GM12878 (cell line): Measurements from ENCODE around the gene MAML3. TPM values are rescaled to one million over a fixed set of nuclear protein-coding genes. Genes with fewer than 3 reads are reported as not detected.

Source experiments
- ATAC-seq: fragments of 200-7000 bp; cut with Tn5 transposase; 3 replicates; pipeline ENCODE4 v1.9.1; 2020; ENCODE audit warnings: mild to moderate bottlenecking, moderate library complexity
- BruUV-seq: library from RNA; stranded (reverse); fragments of 400-500 nt; replicated peaks from 2 replicates; lab custom pipeline; 2021; lab: Mats Ljungman, UMichigan
- CTCF ChIA-PET: fragments of 300-600 bp; sonication (Branson Sonifier 250); formaldehyde crosslinking; extraction: SDS; loops from one replicate; lab custom pipeline; 2021; ENCODE audit warnings: inconsistent platforms; lab: Yijun Ruan, JAX
- POLR2A ChIA-PET: fragments of 350-600 bp; formaldehyde crosslinking; extraction: SDS; loops from one replicate; lab custom pipeline; 2021; ENCODE audit warnings: inconsistent platforms; lab: Charles Lee
- RAD21 ChIA-PET: fragments of 300-600 bp; sonication (Branson Sonifier 250); formaldehyde crosslinking; loops from one replicate; lab custom pipeline; 2023; ENCODE audit warnings: antibody characterized with exemption; ENCODE audit not compliant: unreplicated experiment; lab: Charles Lee
- SMC1A ChIA-PET: fragments of 300-600 bp; sonication (Branson Sonifier 250); formaldehyde crosslinking; loops from one replicate; lab custom pipeline; 2023; ENCODE audit not compliant: unreplicated experiment, uncharacterized antibody; lab: Charles Lee
- DNase-seq: peaks from one replicate; pipeline ENCODE4 v3.0.0-alpha.2; 2011; ENCODE audit warnings: low read depth, low spot score
- FAIRE-seq: peaks from 3 replicates; lab custom pipeline; 2011; peaks lifted over from hg19 to GRCh38; lab: Jason Lieb, UNC
- H2AFZ ChIP-seq: 2 replicates; pipeline ENCODE4 v1.6.0; 2011; ENCODE audit warnings: low read depth, low read length, control low read depth; ENCODE audit not compliant: control insufficient read depth
- H3K27ac ChIP-seq: 2 replicates; pipeline ENCODE4 v1.5.1; 2011; ENCODE audit warnings: control low read depth; ENCODE audit not compliant: control insufficient read depth, insufficient read depth
- H3K27me3 ChIP-seq, 2 experiments: replicated peaks in 1 of 2; 2 replicates each; pipeline versions ENCODE4 v1.6.0 to v1.6.1; 2011; ENCODE audit warnings: low read length in 1 of 2; ENCODE audit not compliant: control insufficient read depth in 2 of 2, insufficient read depth in 2 of 2
- H3K36me3 ChIP-seq, 2 experiments: 2 replicates each; pipeline ENCODE4 v1.5.1; 2011; ENCODE audit warnings: low read length in 1 of 2; ENCODE audit not compliant: control insufficient read depth in 2 of 2, insufficient read depth in 2 of 2
- H3K4me1 ChIP-seq: 2 replicates; pipeline ENCODE4 v1.6.1; 2011; ENCODE audit warnings: mild to moderate bottlenecking, low read length, moderate library complexity, mixed read lengths; ENCODE audit not compliant: control insufficient read depth, insufficient read depth
- H3K4me2 ChIP-seq: 2 replicates; pipeline ENCODE4 v1.6.0; 2011; ENCODE audit warnings: control low read depth; ENCODE audit not compliant: control insufficient read depth, insufficient read depth
- H3K4me3 ChIP-seq: fragments of 200-600 bp; sonication (generic); 2 replicates; pipeline ENCODE4 v1.5.1; 2016
- H3K79me2 ChIP-seq: 2 replicates; pipeline ENCODE4 v1.6.0; 2011; ENCODE audit warnings: low read length; ENCODE audit not compliant: control insufficient read depth, insufficient read depth
- H3K9ac ChIP-seq: 2 replicates; pipeline ENCODE4 v1.8.0; 2011; ENCODE audit warnings: low read length, control low read depth, mixed read lengths; ENCODE audit not compliant: control insufficient read depth, insufficient read depth
- H3K9me3 ChIP-seq: replicated peaks from 3 replicates; pipeline ENCODE4 v1.5.1; 2011; ENCODE audit warnings: mild to moderate bottlenecking, low read length; ENCODE audit not compliant: control insufficient read depth, insufficient read depth
- H4K20me1 ChIP-seq: 2 replicates; pipeline ENCODE4 v1.6.0; 2011; ENCODE audit not compliant: control insufficient read depth, insufficient read depth
- CBFB ChIP-seq: IDR thresholded peaks from 2 replicates; pipeline ENCODE4 v1.6.1; 2016; ENCODE audit warnings: antibody characterized with exemption, low read depth
- EP300 ChIP-seq, 2 experiments: fragments of 150-350 bp in 1 of 2; IDR thresholded peaks; 2 replicates each; pipeline ENCODE4 v1.6.1; 2011 to 2012; ENCODE audit warnings: low read depth in 2 of 2, low read length in 2 of 2, borderline replicate concordance in 1 of 2, improper control_type of control experiment in 1 of 2, inconsistent platforms in 1 of 2; ENCODE audit not compliant: control insufficient read depth in 1 of 2
- FOS ChIP-seq: IDR thresholded peaks from 3 replicates; pipeline ENCODE4 v1.6.1; 2011; ENCODE audit warnings: borderline replicate concordance; ENCODE audit not compliant: insufficient read length; ENCODE audit errors: extremely low read depth
- USF2 ChIP-seq: IDR thresholded peaks from 2 replicates; pipeline ENCODE4 v1.6.1; 2011; ENCODE audit warnings: low read depth, low read length, improper control_type of control experiment, borderline replicate concordance
- YY1 ChIP-seq: IDR thresholded peaks from 2 replicates; pipeline ENCODE4 v1.6.1; 2011; ENCODE audit warnings: low read depth, mild to moderate bottlenecking, low read length
- ZBTB40 ChIP-seq: fragments of 450-650 bp; IDR thresholded peaks from 2 replicates; pipeline ENCODE4 v1.6.1; 2016; ENCODE audit warnings: mild to moderate bottlenecking, moderate library complexity, borderline replicate concordance
- WGBS: methylation state at CpG from one replicate; pipeline ENCODE4 v1.1.6; 2016; ENCODE audit warnings: low lambda C conversion rate; ENCODE audit not compliant: insufficient replicate concordance, insufficient coverage; ENCODE audit errors: missing lambda C conversion rate; 5-methylcytosine and 5-hydroxymethylcytosine counted together
- in situ Hi-C: fragments of 300-500 bp; cut with MboI; formaldehyde crosslinking; loops from 9 replicates; pipeline ENCODE4 v1.14.3; 2018; ENCODE audit warnings: mixed read lengths
- intact Hi-C: fragments of 100-400 bp; cut with micrococcal nuclease; formaldehyde crosslinking; loops from one replicate; pipeline ENCODE4 v1.14.2; 2022; ENCODE audit not compliant: unreplicated experiment
- polyA plus RNA-seq, 11 experiments: library from polyadenylated mRNA; depleted of rRNA in 4 of 11; unstranded in 6 of 11; stranded (reverse) in 5 of 11; fragments of >200 nt; fragmentation: Nextera tagmentation in 4 of 11; fragmentation: Illumina TruSeq in 1 of 11; extraction: Ambion mirVana in 4 of 11; extraction: Trizol in 1 of 11; gene quantifications; 1 replicate in 1 of 11; 2 replicates in 10 of 11; pipeline versions ENCODE4 v1.2.1 to v1.2.3, GENCODE V29; 2011 to 2016; ENCODE audit warnings: inconsistent platforms in 2 of 11, missing spikeins in 2 of 11, low read depth in 1 of 11
- total RNA-seq, 4 experiments: library from RNA; depleted of rRNA in 3 of 4; stranded (reverse); fragments of >200 nt in 3 of 4; fragmentation: Illumina TruSeq in 1 of 4; extraction: Trizol in 1 of 4; gene quantifications; 2 replicates each; pipeline versions ENCODE4 v1.2.1 to v1.2.3, GENCODE V29; 2013 to 2021
- TF ChIP-seq, protein P1 (sequence below): fragments of 450-650 bp; formaldehyde crosslinking; IDR thresholded peaks from 2 replicates; pipeline ENCODE4 v1.4.0; 2022; ENCODE audit warnings: mild to moderate bottlenecking, moderate library complexity
- TF ChIP-seq, protein P2 (sequence below): fragments of 150-350 bp; IDR thresholded peaks from 2 replicates; pipeline ENCODE4 v1.6.1; 2014; ENCODE audit warnings: mild to moderate bottlenecking, low read depth, low read length
- TF ChIP-seq, protein P3 (sequence below): fragments of 450-650 bp; IDR thresholded peaks from 2 replicates; pipeline ENCODE4 v1.6.1; 2017; ENCODE audit warnings: mild to moderate bottlenecking, low read depth, inconsistent platforms; ENCODE audit not compliant: poor library complexity, severe bottlenecking

MAML3 gene
- total and polyA plus RNA-seq, 10 of the 15 experiments (the other 5 are each of a cell fraction or from before 2014, with no cell fraction given), result under 0.01 to 0.53 (median 0.06) TPM; not detected in 2

- TF ChIP-seq YY1, result no peak
Observed at GRCh38 chr4:139844057-139844456, 309.9 kb downstream of the MAML3 start (continued).

DNA sequence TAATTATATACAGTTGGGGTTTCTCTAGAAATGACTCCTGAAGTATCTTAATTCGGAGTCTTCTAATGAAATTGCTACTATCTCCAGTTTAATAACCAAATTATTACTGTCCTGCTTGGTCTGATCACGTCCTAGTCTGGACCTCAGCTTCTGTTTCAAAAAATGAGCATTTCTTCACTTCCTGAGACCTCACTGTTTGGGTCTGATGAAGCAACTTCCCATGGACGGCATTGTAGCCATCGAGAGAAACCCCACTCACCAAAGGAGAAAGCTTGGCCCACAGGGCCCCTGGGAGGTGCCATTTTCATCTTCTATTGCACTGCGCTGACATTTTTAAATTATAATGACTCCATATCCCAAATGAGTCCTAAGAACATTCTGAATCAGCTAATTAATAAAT is 310.3 kb downstream of the MAML3 start:
- Histone ChIP-seq H2AFZ (no peak overlapping the region), H3K9ac (no peak overlapping the region), H3K9me3 (no peaks in the 10 kb centered on the region), H3K36me3 (no peaks in the 10 kb centered on the region), H3K27me3 (peaks cover 3 to 5% of the 10 kb centered on the region in 2 experiments; a peak in 3 of 4 replicates), H3K27ac (no peak overlapping the region), H3K4me2 (no peak overlapping the region), H3K4me3 (no peak overlapping the region), H3K4me1 (no peaks in the 10 kb centered on the region), H4K20me1 (no peaks in the 10 kb centered on the region), H3K79me2 (no peaks in the 10 kb centered on the region)
- in situ Hi-C loops (no loop called here), intact Hi-C loops (no loop called here)
- no TSS peak for BruUV-seq
- CTCF ChIA-PET, result interaction anchor here (0.6 kb wide), 1 partner anchor 219 kb away, joined by 3 read pairs; no protein-coding TSS in a partner anchor
- SMC1A ChIA-PET, result no interaction called here
- DNase-seq (no peak), ATAC-seq (no peak), FAIRE-seq (no peak)
- POLR2A ChIA-PET, result no interaction called here
- RAD21 ChIA-PET, result no interaction called here
- 28% methylated on average over 5 of the region's 5 CpGs for WGBS
- TF ChIP-seq, protein P1, sequence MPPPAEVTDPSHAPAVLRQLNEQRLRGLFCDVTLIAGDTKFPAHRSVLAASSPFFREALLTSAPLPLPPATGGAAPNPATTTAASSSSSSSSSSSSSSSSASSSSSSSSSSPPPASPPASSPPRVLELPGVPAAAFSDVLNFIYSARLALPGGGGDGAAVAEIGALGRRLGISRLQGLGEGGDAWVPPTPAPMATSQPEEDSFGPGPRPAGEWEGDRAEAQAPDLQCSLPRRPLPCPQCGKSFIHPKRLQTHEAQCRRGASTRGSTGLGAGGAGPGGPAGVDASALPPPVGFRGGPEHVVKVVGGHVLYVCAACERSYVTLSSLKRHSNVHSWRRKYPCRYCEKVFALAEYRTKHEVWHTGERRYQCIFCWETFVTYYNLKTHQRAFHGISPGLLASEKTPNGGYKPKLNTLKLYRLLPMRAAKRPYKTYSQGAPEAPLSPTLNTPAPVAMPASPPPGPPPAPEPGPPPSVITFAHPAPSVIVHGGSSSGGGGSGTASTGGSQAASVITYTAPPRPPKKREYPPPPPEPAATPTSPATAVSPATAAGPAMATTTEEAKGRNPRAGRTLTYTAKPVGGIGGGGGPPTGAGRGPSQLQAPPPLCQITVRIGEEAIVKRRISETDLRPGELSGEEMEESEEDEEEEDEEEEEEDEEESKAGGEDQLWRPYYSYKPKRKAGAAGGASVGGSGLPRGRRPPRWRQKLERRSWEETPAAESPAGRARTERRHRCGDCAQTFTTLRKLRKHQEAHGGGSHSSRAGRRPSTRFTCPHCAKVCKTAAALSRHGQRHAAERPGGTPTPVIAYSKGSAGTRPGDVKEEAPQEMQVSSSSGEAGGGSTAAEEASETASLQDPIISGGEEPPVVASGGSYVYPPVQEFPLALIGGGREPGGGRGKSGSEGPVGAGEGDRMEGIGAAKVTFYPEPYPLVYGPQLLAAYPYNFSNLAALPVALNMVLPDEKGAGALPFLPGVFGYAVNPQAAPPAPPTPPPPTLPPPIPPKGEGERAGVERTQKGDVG, result no peak
- TF ChIP-seq FOS, result no peak
- no peak for TF ChIP-seq CBFB
- TF ChIP-seq, protein P2, sequence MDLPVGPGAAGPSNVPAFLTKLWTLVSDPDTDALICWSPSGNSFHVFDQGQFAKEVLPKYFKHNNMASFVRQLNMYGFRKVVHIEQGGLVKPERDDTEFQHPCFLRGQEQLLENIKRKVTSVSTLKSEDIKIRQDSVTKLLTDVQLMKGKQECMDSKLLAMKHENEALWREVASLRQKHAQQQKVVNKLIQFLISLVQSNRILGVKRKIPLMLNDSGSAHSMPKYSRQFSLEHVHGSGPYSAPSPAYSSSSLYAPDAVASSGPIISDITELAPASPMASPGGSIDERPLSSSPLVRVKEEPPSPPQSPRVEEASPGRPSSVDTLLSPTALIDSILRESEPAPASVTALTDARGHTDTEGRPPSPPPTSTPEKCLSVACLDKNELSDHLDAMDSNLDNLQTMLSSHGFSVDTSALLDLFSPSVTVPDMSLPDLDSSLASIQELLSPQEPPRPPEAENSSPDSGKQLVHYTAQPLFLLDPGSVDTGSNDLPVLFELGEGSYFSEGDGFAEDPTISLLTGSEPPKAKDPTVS, result no peak
- TF ChIP-seq EP300 (IDR thresholded peaks at IDR 0.05; ENCODE audit: borderline replicate concordance in 1 of 2, control insufficient read depth in 1 of 2, low read depth in 2 of 2, low read length in 2 of 2), result no peak
- TF ChIP-seq USF2, result no peak
- TF ChIP-seq, protein P3, sequence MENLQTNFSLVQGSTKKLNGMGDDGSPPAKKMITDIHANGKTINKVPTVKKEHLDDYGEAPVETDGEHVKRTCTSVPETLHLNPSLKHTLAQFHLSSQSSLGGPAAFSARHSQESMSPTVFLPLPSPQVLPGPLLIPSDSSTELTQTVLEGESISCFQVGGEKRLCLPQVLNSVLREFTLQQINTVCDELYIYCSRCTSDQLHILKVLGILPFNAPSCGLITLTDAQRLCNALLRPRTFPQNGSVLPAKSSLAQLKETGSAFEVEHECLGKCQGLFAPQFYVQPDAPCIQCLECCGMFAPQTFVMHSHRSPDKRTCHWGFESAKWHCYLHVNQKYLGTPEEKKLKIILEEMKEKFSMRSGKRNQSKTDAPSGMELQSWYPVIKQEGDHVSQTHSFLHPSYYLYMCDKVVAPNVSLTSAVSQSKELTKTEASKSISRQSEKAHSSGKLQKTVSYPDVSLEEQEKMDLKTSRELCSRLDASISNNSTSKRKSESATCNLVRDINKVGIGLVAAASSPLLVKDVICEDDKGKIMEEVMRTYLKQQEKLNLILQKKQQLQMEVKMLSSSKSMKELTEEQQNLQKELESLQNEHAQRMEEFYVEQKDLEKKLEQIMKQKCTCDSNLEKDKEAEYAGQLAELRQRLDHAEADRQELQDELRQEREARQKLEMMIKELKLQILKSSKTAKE, result no peak
- no peak for TF ChIP-seq ZBTB40
